HG03175 (cell line): Measurements from ENCODE around the gene KLHL17.
"Not testable (repeated sequence)": the region's sequence is repeated elsewhere in the genome, so short reads cannot be mapped to it uniquely, and the experiment has no call there.

Experiments used
- ATAC-seq: cut with Tn5 transposase; IDR thresholded peaks from one replicate; pipeline ENCODE4 v1.9.1; 2021; ENCODE audit warnings: mild to moderate bottlenecking, moderate library complexity; ENCODE audit not compliant: unreplicated experiment

KLHL17 gene

DNA sequence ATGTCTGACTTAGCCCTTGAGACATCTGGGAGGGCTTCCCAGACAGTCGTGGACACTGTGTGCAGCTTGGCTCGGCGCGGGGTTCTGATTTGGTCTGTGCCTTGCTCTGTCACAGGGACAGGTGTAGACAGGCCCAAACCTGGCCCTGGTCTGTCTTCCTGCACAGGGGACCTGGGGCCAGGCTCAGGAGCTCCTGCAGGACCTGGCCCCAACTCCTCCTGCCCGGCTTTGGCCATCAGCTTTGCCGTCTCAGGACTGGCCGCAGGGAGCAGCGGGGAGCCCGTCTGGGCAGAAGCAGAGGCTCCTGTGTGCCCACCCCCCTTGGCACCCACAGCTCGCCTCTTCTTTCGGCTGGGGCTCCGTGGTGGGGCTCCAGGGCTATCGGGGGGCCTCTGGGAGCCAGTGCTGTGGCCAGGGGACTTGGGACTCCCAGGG lies 19.8 kb downstream of the KLHL17 start:
- ATAC-seq: no peak

DNA sequence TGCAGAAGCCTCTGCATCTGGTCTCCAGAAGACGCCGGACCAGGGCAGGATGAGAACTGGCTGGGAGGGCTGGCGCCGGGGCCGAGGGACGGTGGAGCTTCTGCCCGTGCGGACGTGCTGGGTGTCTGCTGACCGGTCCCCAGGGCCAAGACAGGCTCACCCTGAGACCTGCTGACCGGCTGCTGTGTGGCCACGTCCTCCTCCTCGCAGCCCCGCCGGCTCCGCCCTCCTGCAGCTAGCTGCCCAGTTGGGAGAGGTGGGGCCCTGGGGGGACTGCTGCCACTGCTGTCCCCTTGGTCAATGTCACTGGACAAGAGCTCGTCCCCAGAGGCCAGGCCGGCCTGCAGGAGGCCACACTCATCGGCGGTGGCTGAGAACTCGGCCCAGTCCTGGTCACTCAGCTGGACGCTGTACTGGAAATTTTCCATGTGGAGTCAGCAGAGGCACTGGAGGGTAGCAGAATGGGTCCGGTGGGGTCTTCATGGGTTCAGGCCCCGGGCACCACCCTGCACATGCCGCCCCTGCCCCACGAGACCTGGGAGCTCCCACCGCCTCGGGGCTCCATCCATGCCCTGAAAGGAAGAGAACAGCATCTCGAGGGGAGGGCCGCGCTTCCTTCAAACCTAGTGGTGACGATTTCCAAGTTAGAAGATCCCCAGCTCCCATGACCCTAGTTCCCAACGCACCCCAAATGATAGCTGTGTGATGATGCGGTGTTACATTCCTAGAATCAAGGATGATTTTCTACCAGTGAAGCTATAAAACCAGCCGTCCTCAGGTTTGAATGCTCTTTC lies 20.4 kb downstream of the KLHL17 start:
- ATAC-seq: no peak

DNA sequence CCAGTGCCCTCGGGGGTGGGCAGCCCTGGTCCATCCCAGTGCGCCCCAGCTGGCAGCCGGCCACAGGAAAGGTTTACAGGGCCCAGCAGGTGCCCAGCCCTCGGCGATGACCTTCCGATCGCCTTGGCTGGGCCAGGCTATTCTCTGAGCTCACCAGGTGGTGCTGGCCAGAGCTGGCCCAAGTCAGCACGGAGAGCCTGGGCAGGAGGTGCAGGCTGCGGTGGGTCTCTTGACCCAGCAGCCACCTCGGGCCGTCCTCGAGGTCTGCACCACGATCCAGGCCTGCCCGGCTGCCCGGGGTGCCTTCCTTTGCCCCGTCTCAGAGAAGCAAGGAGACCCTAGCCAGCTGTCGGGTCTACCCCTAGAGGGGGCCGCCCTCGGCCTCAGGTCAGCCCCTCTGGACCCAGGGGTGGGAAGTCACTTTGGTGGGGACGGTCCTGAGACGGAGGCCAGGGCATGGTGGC lies 21.1 kb downstream of the KLHL17 start:
- no peak for ATAC-seq

DNA sequence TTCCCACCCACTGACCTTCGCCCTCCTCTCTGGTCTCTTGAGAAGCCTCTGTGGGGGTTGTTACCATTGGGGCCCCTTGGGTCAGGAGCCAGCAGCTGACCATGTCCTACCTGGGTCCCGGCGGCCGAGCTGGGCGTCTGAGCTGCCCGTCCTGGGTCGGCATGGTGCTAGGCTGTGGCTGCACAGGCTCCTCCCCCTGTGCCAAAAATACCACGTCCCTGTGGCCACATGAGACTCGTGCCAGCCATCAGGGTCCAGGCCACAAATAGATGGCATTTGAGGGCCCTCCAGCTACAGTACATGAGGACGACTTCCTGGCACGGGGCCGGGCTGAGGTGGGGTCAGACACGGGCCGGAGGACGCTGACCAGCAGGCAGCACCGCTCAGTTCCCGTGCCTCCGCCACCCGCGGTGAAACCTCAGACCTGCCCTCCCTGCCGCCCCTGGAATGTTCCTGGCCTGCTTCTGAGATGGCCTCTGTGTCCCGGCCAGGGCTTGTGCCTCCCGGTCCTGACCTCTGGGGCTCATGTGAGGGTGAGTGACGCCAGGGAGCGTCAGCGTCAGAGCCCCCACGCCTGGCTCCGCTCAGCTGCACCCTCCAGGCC lies 21.7 kb downstream of the KLHL17 start, which contains the start of gene PERM1:
Gene PERM1, minus strand, starts transcription at position 139 of the 604 bp plus-strand sequence. CDS start 1,064 bp downstream, outside the sequence.
- no peak for ATAC-seq

DNA sequence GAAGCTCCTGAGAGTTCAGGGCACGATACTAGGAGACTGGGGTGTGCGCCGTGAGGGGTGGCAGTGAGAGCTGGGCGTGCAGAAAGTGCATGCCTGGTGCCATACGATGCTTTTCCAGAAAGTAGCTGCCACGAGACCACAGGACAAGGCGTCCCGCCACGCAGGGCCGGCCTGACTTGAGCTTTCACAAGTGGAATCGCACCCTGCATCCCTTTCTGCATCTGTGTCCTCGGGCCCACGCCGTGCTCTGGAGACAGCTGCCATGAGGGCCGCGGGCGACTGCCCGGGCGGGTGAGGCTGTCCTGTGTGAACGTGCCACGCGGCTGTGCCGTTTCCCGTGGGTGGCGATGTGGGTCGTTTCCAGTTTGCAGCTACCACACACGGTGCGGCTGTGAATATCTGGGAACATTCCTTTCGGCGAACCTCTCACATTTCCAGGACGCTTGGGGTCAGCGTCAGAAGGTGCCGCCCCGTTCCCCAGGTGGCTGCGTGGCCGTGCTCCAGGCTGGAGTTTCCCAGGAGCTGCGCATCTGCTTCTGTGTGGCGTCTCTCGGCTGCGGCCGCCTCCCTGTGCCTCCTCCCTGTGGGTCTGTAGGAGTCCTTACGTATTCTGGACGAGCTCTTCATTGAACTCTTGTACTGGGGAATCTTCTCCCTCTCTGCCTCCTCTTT lies 22.5 kb downstream of the KLHL17 start:
- ATAC-seq: no peak

DNA sequence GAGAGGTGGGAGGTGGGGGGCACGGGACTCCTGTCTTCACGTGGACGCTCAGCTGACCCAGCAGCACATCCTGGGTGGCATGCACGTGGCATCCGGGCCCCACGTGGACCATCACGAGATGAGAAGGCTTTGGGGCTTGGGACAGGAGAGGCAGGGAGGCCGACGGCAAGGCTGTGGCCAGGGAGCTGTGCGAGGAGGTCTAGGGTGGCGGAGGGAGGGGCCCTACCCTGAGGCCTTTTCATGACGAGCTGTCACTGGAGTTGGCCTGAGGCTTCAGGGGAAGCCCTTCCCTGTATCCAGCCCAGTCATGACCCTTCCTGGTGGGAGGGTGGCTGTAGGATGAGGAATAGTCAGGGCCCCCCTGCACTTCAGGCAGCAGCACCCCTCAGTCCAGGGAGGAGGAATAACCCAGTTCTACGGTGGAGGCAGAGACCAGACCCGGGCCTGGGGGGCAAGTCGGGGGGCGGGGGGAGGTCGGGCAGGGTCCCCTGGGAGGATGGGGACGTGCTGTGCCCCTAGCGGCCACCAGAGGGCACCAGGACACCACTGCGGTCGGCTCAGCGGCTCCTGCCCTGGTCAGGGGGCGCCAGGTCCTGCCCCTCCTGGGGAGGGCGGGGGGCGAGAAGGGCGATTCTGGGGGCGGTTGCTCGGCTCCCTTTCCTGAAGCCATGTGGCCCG lies 23.6 kb downstream of the KLHL17 start:
- ATAC-seq: no peak

DNA sequence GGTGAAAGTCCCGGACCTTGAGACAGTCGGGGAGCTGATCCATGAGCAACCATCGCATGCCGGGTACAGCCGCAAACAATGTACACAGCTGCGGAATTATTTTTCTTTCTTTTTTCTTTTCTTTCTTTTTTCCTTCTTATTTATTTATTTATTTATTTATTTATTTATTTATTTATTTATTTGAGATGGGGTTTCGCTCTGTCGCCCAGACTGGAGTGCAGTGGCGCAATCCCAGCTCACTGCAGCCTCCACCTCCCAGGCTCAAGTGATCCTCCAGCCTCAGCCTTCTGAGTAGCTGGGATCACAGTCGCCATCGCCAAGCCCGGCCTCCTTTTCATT lies 24.1 kb downstream of the KLHL17 start:
- no peak for ATAC-seq

DNA sequence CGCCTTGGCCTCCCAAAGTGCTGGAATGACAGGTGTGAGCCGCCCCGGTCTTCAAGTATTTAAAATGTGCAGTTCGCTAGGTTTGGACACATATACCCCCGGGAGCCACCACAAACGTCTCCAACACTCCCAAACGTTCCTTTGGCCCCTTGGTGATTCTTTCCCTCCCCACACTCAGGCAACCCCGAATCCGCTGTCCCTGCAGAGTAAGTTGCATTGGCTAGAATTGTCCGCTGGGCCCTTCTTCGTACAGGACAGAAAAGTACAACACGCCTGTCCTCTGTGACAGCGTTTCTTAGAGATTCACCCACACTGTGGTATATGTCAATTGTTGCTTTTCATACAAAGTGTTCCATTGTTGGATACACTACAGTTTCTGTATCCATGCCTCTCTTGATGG lies 24.7 kb downstream of the KLHL17 start:
- ATAC-seq: no peak

DNA sequence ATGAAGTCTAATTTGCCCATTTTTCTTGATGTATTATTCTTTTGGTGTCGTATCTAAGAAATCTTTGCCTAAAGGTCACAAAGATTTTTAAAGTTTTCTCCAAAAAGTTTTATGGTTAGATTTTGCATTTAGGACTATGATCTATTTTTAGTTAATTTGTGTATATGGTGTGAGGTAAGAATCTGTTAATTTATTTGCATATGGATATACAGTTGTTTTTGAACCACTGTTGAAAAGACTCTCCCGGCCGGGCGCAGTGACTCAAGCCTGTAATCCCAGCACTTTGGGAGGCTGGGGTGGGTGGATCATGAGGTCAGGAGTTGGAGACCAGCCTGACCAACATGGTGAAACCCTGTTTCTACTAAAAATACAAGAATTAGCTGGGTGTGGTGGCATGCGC lies 27.7 kb downstream of the KLHL17 start:
- not testable (repeated sequence) for ATAC-seq

DNA sequence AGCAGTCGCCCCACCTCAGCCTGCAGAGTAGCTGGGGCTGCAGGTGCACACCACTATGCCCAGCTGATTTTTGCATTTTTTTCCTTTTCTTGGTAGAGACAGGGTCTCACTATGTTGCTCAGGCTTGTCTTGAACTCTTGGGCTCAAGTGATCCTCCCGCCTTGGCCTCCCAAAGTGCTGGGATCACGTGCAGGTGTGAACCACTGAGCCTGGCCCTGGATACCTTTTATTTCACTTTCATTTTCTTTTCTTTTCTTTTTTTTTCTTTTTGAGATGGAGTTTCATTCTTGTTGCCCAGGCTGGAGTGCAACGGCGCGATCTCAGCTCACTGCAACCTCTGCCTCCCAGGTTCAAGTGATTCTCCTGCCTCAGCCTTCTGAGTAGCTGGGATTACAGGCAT lies 30.9 kb downstream of the KLHL17 start:
- ATAC-seq: not testable (repeated sequence)

DNA sequence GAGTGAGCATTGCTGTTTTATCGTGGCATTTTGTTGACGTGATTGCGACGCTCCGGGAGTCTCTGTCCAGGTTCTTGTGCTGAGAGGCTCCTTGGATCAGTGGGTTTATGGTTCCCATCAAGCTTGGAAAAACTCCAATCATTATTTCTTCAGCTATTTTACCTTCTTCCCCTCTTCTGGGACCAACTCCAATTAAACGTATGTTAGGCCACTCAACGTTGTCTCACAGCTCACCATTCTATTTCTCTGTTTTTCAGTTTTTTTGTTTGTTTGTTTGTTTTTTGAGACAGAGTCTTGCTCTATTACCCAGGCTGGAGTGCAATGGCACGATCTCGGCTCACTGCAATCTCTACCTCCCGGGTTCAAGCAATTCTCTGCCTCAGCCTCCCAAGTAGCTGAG lies 31.5 kb downstream of the KLHL17 start:
- ATAC-seq: no peak

DNA sequence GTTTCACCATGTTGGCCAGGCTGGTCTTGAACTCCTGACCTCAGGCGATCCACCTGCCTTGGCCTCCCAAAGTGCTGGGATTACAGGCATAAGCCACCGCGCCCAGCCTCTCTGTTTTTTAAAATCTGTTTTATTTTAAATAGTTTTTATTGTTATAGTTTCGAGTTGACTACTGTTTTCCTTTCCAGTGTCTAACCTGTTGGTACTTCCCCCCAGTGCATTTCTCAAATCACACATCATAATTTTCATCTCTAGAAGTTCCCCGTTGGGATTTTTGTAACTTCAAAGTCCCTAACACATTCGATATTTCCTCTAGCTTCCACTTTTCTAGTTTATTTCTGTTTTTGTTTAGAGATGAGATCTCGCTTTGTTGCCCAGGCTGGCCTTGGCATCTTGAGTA lies 32.0 kb downstream of the KLHL17 start:
- ATAC-seq: no peak

DNA sequence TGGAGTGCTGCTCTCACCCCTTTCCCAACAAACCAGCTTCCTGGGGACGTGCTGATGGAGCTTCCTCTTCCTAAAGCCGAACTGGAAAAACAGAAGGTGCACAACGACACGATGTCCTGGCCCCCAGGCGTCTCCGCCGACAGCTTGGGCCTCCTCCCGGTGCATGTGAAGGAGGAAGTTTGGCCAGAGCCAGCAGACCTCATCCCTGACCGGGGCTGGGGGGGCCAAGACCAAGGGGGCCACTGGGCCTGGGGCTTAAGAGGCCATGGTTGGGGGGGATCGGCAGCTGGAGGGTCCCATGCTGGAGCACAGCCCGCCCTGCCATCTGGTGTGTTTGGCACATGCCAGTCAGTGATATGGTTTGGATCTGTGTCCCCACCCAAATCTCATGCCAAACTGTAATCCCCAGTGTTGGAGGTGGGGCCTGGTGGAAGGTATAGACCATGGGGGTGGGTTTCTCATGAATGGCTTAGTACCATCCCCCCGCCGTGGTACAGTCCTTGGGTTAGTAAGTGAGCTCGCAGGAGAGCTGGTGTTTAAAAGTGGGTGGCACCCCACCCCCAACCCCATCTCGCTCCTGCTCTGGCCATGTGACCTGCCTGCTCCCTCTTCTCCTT lies 33.1 kb downstream of the KLHL17 start:
- ATAC-seq: no peak

DNA sequence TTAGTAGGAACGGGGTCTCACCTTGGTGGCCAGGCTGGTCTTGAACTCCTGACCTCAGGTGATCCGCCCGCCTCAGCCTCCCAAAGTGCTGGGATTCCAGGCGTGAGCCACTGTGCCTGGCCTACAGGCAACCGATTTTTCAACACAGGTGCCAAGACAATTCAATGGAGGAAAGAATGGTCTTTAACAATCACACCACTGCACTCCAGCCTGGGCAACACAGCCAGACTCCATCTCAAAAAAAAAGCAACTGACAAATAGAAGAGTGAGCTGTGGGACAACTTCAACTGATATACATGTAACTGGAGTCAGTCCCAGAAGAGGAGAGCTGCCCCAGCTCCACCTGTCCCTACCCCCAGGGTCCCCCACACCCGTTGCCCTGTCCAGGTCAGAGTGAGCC lies 34.2 kb downstream of the KLHL17 start:
- ATAC-seq: not testable (repeated sequence)

DNA sequence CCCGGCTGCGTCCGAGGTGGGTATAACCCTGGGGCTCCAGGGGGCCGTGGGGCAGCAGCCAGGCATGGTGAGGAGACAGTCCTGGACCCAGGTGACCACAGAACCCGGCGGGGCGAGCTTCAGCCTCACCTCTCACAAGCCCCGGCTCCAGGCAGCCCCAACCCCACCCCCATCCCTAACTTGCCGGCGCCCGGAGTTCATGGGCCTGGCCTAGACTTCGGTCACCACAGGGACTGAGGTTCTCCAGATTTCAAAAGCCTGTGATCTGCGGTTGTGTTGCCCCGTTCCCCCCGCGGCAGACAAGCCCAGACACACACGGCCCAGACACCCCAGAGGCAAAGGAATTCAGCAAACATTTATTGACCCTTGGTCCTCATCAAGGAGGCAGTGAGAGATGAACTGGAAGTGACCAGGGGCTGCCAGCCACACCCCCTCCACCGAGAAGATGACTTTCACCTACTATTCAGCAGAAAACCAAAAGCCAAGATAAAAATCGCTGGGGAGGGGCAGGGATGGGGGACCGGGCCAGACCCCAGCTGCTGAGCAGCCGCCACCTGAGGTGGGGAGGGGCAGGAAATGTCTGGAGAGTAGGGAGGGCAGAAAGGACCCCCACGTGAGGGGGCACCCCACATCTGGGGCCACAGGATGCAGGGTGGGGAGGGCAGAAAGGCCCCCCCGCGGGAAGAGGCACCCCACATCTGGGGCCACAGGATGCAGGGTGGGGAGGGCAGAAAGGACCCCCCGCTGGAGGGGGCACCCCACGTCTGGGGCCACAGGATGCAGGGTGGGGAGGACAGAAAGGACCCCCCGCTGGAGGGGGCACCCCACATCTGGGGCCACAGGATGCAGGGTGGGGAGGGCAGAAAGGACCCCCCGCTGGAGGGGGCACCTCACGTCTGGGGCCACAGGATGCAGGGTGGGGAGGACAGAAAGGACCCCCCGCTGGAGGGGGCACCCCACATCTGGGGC lies 35.6 kb downstream of the KLHL17 start:
- no peak for ATAC-seq

DNA sequence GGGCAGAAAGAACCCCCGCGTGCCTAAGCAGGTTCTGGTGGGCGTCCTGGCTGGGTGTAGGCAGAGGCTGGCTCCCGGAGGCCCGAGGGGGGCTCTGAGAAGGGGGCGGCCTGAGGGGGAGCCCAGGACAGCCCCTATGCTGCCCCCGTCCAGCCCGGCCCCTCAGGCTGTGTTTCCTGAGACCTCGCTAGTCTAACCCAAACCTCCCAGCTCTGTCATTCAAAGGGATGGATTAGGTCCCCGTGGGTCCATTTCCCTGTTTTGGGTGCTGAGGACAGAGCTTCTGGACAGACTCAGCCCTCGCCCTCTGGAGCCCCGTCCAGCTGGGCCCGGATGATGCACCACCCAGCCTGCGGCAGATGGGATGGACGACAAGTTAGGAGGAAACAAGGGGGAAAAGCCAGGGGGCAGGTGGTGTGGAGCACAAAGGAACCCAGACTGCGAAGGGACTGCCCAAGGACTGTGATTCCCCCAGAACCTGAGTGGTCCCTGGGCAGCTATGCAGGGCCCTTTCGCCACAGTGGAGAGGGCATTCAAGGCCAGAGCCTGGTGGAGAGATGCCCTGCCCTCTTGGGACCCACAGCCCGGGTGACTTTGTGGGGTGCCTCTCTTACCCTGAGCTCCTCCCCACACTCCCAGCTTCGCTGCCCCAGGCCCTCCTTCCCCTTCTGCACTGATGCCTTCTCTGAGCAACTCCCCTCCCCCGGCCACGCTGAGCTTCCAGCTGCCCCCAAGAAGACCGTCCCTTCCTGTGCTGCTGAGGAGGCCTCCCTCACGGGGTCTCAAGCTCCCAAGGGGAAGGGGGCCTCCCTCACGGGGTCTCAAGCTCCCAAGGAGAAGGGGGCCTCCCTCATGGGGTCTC lies 36.7 kb downstream of the KLHL17 start:
- ATAC-seq: no peak

DNA sequence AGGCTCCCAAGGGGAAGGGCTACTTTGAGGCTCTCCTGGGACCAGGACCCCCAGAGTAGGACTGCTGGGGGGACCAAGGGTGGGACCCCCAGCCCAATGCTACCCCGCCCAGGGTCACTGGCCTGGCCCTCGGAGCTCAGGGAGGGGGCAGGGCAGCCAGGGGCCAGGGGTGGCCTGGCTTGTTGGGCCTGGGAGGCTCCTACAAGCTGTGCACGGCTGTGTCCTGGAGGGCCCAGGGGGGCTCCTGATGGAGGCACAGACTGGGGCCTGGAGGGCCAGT lies 37.3 kb downstream of the KLHL17 start:
- ATAC-seq: no peak

DNA sequence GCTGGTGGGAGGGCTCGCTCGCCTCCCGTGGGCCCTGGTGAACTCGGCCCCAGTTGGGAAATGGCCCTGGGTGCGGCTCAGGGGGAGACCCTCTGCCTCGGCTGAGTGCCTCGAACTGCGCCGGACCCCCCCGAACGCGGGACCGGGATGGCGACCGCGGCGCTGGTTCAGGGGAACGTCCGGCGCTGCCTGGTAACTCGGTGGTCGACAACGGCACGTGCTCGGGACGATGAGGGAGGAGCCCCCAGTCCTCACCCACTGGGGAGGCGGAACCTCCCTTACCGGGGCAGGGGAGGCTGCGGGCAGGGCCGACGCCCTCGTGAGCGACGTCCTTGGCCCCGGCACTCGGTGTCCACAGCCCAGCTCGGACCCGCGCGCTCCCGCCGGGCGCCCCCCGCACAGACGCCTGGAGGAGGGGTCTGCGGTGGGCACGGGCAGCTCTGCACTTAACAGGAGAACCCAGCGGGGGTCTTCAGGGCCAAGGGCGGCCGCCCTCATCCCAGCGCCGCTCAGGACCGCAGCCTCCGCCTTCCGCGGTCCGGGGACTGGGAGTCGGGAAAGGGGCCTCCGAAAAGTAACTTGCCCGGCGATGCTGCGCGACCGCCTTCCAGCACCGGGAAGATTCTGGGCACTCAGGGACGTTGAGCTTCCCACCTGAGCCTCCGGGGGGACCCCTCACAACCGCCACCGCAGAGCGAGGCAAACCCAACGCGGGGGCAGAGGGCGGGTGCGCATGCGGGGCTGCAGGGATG lies 37.8 kb downstream of the KLHL17 start:
- ATAC-seq: no peak

DNA sequence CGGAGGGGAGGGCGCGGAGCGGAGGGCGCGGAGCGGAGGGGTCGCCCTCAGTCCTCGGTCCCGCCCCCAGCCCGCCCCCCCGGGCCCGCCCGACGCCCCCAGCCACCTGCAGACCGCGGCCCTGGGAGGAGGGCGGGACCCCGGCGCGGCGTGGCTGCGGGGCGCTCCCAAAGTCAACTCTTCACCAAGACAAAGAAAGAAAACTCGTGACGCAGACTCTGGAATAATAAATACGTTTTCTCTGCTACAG lies 38.3 kb downstream of the KLHL17 start:
- no peak for ATAC-seq
